Stimulated activated CD8-positive, alpha-beta memory T cell treated with anti-CD3 and anti-CD28 coated beads, Interleukin-12 subunit alpha, Interleukin-12 subunit beta, amount 100 ng/mL, for 24 hours (primary cell): ENCODE results near the gene TRPV5.

Experiments used
- DNase-seq: peaks from one replicate; pipeline ENCODE4 v3.0.0-alpha.2; 2020; ENCODE audit errors: extremely low read depth

The TRPV5 gene

GRCh38 chr7:142940966-142941535 lies 7.5 kb upstream of the TRPV5 start:
- no peak for DNase-seq

GRCh38 chr7:142939226-142939910 lies 5.8 kb upstream of the TRPV5 start, which contains the start of gene LLCFC1:
LLCFC1 (plus strand) TSS chr7:142939484; CDS start chr7:142939622, 138 bp downstream.
- DNase-seq: no peak

GRCh38 chr7:142938611-142939010 lies 5.1 kb upstream of the TRPV5 start:
- DNase-seq: no peak

GRCh38 chr7:142935941-142936565 lies 2.5 kb upstream of the TRPV5 start:
- DNase-seq: no peak

- no peak for DNase-seq
Measured at GRCh38 chr7:142934056-142934455, 510 bp upstream of the TRPV5 start.

- DNase-seq: no peak
Measured at GRCh38 chr7:142933092-142933475, 462 bp downstream of the TRPV5 start.

GRCh38 chr7:142932386-142933091 lies 1.0 kb downstream of the TRPV5 start:
- DNase-seq: no peak

GRCh38 chr7:142930126-142930730 lies 3.3 kb downstream of the TRPV5 start:
- DNase-seq: no peak

- DNase-seq: no peak
Measured at GRCh38 chr7:142927949-142928348, 5.6 kb downstream of the TRPV5 start.

- DNase-seq: no peak
Measured at GRCh38 chr7:142927085-142927745, 6.3 kb downstream of the TRPV5 start.

- no peak for DNase-seq
Measured at GRCh38 chr7:142925413-142925812, 8.1 kb downstream of the TRPV5 start.

- no peak for DNase-seq
Measured at GRCh38 chr7:142923391-142923790, 10.2 kb downstream of the TRPV5 start.

GRCh38 chr7:142919656-142920055 lies 13.9 kb downstream of the TRPV5 start:
- DNase-seq: no peak

GRCh38 chr7:142918901-142919300 lies 14.6 kb downstream of the TRPV5 start:
- no peak for DNase-seq

GRCh38 chr7:142917447-142917846 lies 16.1 kb downstream of the TRPV5 start:
- DNase-seq: no peak

- no peak for DNase-seq
Measured at GRCh38 chr7:142916508-142916907, 17.0 kb downstream of the TRPV5 start.

GRCh38 chr7:142915315-142915714 lies 18.2 kb downstream of the TRPV5 start:
- no peak for DNase-seq

- no peak for DNase-seq
Measured at GRCh38 chr7:142914121-142914520, 19.4 kb downstream of the TRPV5 start.

- no peak for DNase-seq
Measured at GRCh38 chr7:142913566-142913965, 20.0 kb downstream of the TRPV5 start.

GRCh38 chr7:142913051-142913450 lies 20.5 kb downstream of the TRPV5 start:
- no peak for DNase-seq

- DNase-seq: no peak
Measured at GRCh38 chr7:142910481-142910880, 23.1 kb downstream of the TRPV5 start.

GRCh38 chr7:142910031-142910433 lies 23.5 kb downstream of the TRPV5 start:
- DNase-seq: no peak
